ENCODE measurements around the gene ADARB2.

DNA sequence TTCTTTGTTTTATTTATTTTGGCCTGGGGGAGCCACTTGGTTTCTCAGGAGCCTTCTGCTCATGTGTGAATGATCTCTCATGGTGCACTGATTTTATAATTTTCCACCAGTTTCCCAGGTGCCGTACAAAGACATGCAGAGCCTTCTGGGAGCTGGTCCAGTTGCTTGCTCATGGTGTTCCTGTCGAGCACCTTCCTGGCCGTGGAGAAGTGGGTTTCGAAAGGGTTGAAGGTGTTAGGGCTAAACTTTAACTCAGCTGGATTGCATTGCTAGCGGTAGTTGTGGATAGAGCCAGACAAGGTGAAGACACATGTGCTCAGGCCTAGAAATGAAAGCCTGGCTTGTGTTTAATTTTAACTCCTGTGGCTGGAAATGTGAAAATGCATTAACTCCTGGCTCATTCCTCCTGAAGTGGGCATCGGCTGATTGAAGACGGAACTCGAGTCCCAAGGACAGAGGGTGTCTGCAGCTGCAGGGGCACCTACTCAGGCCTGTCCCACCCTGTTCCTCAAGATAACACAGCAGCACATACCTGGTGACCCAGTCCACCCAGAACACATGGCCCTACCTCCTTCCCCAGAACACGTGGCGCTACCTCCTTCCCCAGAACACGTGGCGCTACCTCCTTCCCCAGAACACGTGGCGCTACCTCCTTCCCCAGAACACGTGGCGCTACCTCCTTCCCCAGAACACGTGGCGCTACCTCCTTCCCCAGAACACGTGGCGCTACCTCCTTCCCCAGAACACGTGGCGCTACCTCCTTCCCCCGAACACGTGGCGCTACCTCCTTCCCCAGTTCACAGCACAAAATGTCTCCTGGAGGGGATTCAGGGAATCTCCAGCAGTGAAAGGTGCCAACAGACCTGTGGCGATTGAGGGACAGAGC is 547.9 kb downstream of the ADARB2 start:
- TF ChIP-seq POLR2A (IDR thresholded peaks at IDR 0.05): no peak
- TF ChIP-seq, protein P1, sequence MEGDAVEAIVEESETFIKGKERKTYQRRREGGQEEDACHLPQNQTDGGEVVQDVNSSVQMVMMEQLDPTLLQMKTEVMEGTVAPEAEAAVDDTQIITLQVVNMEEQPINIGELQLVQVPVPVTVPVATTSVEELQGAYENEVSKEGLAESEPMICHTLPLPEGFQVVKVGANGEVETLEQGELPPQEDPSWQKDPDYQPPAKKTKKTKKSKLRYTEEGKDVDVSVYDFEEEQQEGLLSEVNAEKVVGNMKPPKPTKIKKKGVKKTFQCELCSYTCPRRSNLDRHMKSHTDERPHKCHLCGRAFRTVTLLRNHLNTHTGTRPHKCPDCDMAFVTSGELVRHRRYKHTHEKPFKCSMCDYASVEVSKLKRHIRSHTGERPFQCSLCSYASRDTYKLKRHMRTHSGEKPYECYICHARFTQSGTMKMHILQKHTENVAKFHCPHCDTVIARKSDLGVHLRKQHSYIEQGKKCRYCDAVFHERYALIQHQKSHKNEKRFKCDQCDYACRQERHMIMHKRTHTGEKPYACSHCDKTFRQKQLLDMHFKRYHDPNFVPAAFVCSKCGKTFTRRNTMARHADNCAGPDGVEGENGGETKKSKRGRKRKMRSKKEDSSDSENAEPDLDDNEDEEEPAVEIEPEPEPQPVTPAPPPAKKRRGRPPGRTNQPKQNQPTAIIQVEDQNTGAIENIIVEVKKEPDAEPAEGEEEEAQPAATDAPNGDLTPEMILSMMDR (IDR thresholded peaks at IDR 0.05): no peak

Measured in Peyer's patch (tissue), 4 donors.